GM12878 (cell line): ENCODE data around the gene CA5A. TPM values are rescaled to one million over a fixed set of nuclear protein-coding genes. Genes with fewer than 3 reads are reported as not detected.

Experiments
- ATAC-seq: fragments of 200-7000 bp; cut with Tn5 transposase; 3 replicates; pipeline ENCODE4 v1.9.1; 2020; ENCODE audit warnings: mild to moderate bottlenecking, moderate library complexity
- BruUV-seq: library from RNA; stranded (reverse); fragments of 400-500 nt; replicated peaks from 2 replicates; lab custom pipeline; 2021; lab: Mats Ljungman, UMichigan
- CTCF ChIA-PET: fragments of 300-600 bp; sonication (Branson Sonifier 250); formaldehyde crosslinking; extraction: SDS; loops from one replicate; lab custom pipeline; 2021; ENCODE audit warnings: inconsistent platforms; lab: Yijun Ruan, JAX
- POLR2A ChIA-PET: fragments of 350-600 bp; formaldehyde crosslinking; extraction: SDS; loops from one replicate; lab custom pipeline; 2021; ENCODE audit warnings: inconsistent platforms; lab: Charles Lee
- RAD21 ChIA-PET: fragments of 300-600 bp; sonication (Branson Sonifier 250); formaldehyde crosslinking; loops from one replicate; lab custom pipeline; 2023; ENCODE audit warnings: antibody characterized with exemption; ENCODE audit not compliant: unreplicated experiment; lab: Charles Lee
- SMC1A ChIA-PET: fragments of 300-600 bp; sonication (Branson Sonifier 250); formaldehyde crosslinking; loops from one replicate; lab custom pipeline; 2023; ENCODE audit not compliant: unreplicated experiment, uncharacterized antibody; lab: Charles Lee
- DNase-seq: peaks from one replicate; pipeline ENCODE4 v3.0.0-alpha.2; 2011; ENCODE audit warnings: low read depth, low spot score
- FAIRE-seq: peaks from 3 replicates; lab custom pipeline; 2011; peaks lifted over from hg19 to GRCh38; lab: Jason Lieb, UNC
- H2AFZ ChIP-seq: 2 replicates; pipeline ENCODE4 v1.6.0; 2011; ENCODE audit warnings: low read depth, low read length, control low read depth; ENCODE audit not compliant: control insufficient read depth
- H3K27ac ChIP-seq: 2 replicates; pipeline ENCODE4 v1.5.1; 2011; ENCODE audit warnings: control low read depth; ENCODE audit not compliant: control insufficient read depth, insufficient read depth
- H3K27me3 ChIP-seq, 2 experiments: replicated peaks in 1 of 2; 2 replicates each; pipeline versions ENCODE4 v1.6.0 to v1.6.1; 2011; ENCODE audit warnings: low read length in 1 of 2; ENCODE audit not compliant: control insufficient read depth in 2 of 2, insufficient read depth in 2 of 2
- H3K36me3 ChIP-seq, 2 experiments: 2 replicates each; pipeline ENCODE4 v1.5.1; 2011; ENCODE audit warnings: low read length in 1 of 2; ENCODE audit not compliant: control insufficient read depth in 2 of 2, insufficient read depth in 2 of 2
- H3K4me1 ChIP-seq: 2 replicates; pipeline ENCODE4 v1.6.1; 2011; ENCODE audit warnings: mild to moderate bottlenecking, low read length, moderate library complexity, mixed read lengths; ENCODE audit not compliant: control insufficient read depth, insufficient read depth
- H3K4me2 ChIP-seq: 2 replicates; pipeline ENCODE4 v1.6.0; 2011; ENCODE audit warnings: control low read depth; ENCODE audit not compliant: control insufficient read depth, insufficient read depth
- H3K4me3 ChIP-seq: fragments of 200-600 bp; sonication (generic); 2 replicates; pipeline ENCODE4 v1.5.1; 2016
- H3K79me2 ChIP-seq: 2 replicates; pipeline ENCODE4 v1.6.0; 2011; ENCODE audit warnings: low read length; ENCODE audit not compliant: control insufficient read depth, insufficient read depth
- H3K9ac ChIP-seq: 2 replicates; pipeline ENCODE4 v1.8.0; 2011; ENCODE audit warnings: low read length, control low read depth, mixed read lengths; ENCODE audit not compliant: control insufficient read depth, insufficient read depth
- H3K9me3 ChIP-seq: replicated peaks from 3 replicates; pipeline ENCODE4 v1.5.1; 2011; ENCODE audit warnings: mild to moderate bottlenecking, low read length; ENCODE audit not compliant: control insufficient read depth, insufficient read depth
- H4K20me1 ChIP-seq: 2 replicates; pipeline ENCODE4 v1.6.0; 2011; ENCODE audit not compliant: control insufficient read depth, insufficient read depth
- BMI1 ChIP-seq: fragments of 450-650 bp; IDR thresholded peaks from 2 replicates; pipeline ENCODE4 v1.6.1; 2016; ENCODE audit warnings: mild to moderate bottlenecking, moderate library complexity, borderline replicate concordance
- EZH2 ChIP-seq: IDR thresholded peaks from 2 replicates; pipeline ENCODE4 v1.6.1; 2012; ENCODE audit warnings: low read depth, mild to moderate bottlenecking, control low read depth, inconsistent platforms, low read length, borderline replicate concordance; ENCODE audit not compliant: control insufficient read depth
- IKZF1 ChIP-seq: fragments of 450-650 bp; conservative IDR thresholded peaks from 2 replicates; pipeline ENCODE4 v1.6.1; 2017; ENCODE audit warnings: antibody characterized with exemption, mild to moderate bottlenecking
- IRF4 ChIP-seq: IDR thresholded peaks from 2 replicates; pipeline ENCODE4 v1.6.1; 2011; ENCODE audit warnings: low read depth, low read length
- KLF5 ChIP-seq: fragments of 450-650 bp; IDR thresholded peaks from 2 replicates; pipeline ENCODE4 v1.6.1; 2014; ENCODE audit warnings: mild to moderate bottlenecking; ENCODE audit not compliant: partially characterized antibody
- NFIC ChIP-seq: IDR thresholded peaks from 2 replicates; pipeline ENCODE4 v1.6.1; 2012; ENCODE audit warnings: low read depth, mild to moderate bottlenecking, inconsistent platforms, low read length, moderate library complexity
- NFXL1 ChIP-seq: fragments of 450-650 bp; IDR thresholded peaks from 2 replicates; pipeline ENCODE4 v1.6.1; 2017; ENCODE audit warnings: antibody characterized with exemption, mild to moderate bottlenecking, borderline replicate concordance
- POLR2AphosphoS2 ChIP-seq: IDR thresholded peaks from 2 replicates; pipeline ENCODE4 v1.6.1; 2011; ENCODE audit warnings: low read depth, mild to moderate bottlenecking, low read length, improper control_type of control experiment, moderate library complexity
- TCF7 ChIP-seq: IDR thresholded peaks from 2 replicates; pipeline ENCODE4 v1.6.1; 2014; ENCODE audit warnings: antibody characterized with exemption, borderline replicate concordance
- WRNIP1 ChIP-seq: IDR thresholded peaks from 2 replicates; pipeline ENCODE4 v1.6.1; 2011; ENCODE audit warnings: low read depth, low read length, improper control_type of control experiment, borderline replicate concordance
- YBX1 ChIP-seq: fragments of 450-650 bp; IDR thresholded peaks from 2 replicates; pipeline ENCODE4 v1.6.1; 2016; ENCODE audit warnings: antibody characterized with exemption
- ZSCAN29 ChIP-seq: fragments of 450-650 bp; IDR thresholded peaks from 2 replicates; pipeline ENCODE4 v1.6.1; 2017; ENCODE audit warnings: mild to moderate bottlenecking, moderate library complexity
- WGBS: methylation state at CpG from one replicate; pipeline ENCODE4 v1.1.6; 2016; ENCODE audit warnings: low lambda C conversion rate; ENCODE audit not compliant: insufficient replicate concordance, insufficient coverage; ENCODE audit errors: missing lambda C conversion rate; 5-methylcytosine and 5-hydroxymethylcytosine counted together
- in situ Hi-C: fragments of 300-500 bp; cut with MboI; formaldehyde crosslinking; loops from 9 replicates; pipeline ENCODE4 v1.14.3; 2018; ENCODE audit warnings: mixed read lengths
- intact Hi-C: fragments of 100-400 bp; cut with micrococcal nuclease; formaldehyde crosslinking; loops from one replicate; pipeline ENCODE4 v1.14.2; 2022; ENCODE audit not compliant: unreplicated experiment
- polyA plus RNA-seq, 11 experiments: library from polyadenylated mRNA; depleted of rRNA in 4 of 11; unstranded in 6 of 11; stranded (reverse) in 5 of 11; fragments of >200 nt; fragmentation: Nextera tagmentation in 4 of 11; fragmentation: Illumina TruSeq in 1 of 11; extraction: Ambion mirVana in 4 of 11; extraction: Trizol in 1 of 11; gene quantifications; 1 replicate in 1 of 11; 2 replicates in 10 of 11; pipeline versions ENCODE4 v1.2.1 to v1.2.3, GENCODE V29; 2011 to 2016; ENCODE audit warnings: inconsistent platforms in 2 of 11, missing spikeins in 2 of 11, low read depth in 1 of 11
- total RNA-seq, 4 experiments: library from RNA; depleted of rRNA in 3 of 4; stranded (reverse); fragments of >200 nt in 3 of 4; fragmentation: Illumina TruSeq in 1 of 4; extraction: Trizol in 1 of 4; gene quantifications; 2 replicates each; pipeline versions ENCODE4 v1.2.1 to v1.2.3, GENCODE V29; 2013 to 2021
- TF ChIP-seq, protein P1 (sequence below): fragments of 450-650 bp; formaldehyde crosslinking; IDR thresholded peaks from 2 replicates; pipeline ENCODE4 v1.5.0; 2022; ENCODE audit warnings: mild to moderate bottlenecking, missing genetic modification characterization
- TF ChIP-seq, protein P2 (sequence below): IDR thresholded peaks from 2 replicates; pipeline ENCODE4 v1.6.1; 2012; ENCODE audit warnings: mild to moderate bottlenecking, low read depth, low read length
- TF ChIP-seq, protein P3 (sequence below): fragments of 450-650 bp; IDR thresholded peaks from 2 replicates; pipeline ENCODE4 v1.6.1; 2017; ENCODE audit warnings: mild to moderate bottlenecking, low read depth, inconsistent platforms; ENCODE audit not compliant: poor library complexity, severe bottlenecking

Gene CA5A
- total and polyA plus RNA-seq, 10 of the 15 experiments (the other 5 are each of a cell fraction or from before 2014, with no cell fraction given) = not detected

DNA sequence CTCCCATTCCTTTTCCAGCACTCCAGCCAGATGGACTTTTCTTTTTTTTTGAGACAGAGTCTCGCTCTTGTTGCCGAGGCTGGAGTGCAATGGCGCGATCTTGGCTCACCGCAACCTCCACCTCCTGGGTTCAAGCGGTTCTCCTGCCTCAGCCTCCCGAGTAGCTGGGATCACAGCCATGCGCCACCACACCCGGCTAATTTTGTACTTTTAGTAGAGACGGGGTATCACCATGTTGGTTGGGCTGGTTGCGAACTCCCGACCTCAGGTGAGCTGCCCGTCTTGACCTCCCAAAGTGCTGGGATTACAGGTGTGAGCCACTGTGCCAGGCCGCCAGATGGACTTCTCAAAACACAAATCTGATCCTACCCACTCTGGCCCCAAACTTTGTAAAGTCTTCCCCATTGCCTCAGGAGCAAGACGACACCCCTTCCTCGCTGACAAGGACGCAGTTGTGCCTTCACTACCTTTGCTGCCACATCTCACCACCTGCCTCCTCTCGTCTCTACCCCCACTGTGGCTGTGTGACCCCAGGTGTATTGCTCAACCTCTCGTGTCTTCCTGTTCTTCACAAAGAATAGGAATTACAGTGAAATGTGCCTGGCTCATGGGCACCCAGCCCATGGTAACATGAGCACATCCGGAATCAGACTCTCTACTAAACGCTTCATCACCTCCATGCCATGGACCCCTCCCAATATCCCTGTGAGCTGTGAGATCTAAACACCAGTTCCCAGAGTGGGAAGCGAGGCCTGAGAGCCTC is 11.2 kb upstream of the CA5A start:
- Histone ChIP-seq H3K9me3 (no peaks in the 10 kb centered on the region), H3K4me3 (no peak overlapping the region), H3K27ac (no peak overlapping the region), H3K27me3 (no peaks in the 10 kb centered on the region), H3K4me2 (no peak overlapping the region), H3K79me2 (peaks cover 10% of the 10 kb centered on the region), H3K9ac (no peak overlapping the region), H3K4me1 (peaks cover 8% of the 10 kb centered on the region; the same call in 1 of the 2 replicates), H2AFZ (peak overlapping the region; percentile 69), H3K36me3 (no peaks in the 10 kb centered on the region), H4K20me1 (no peaks in the 10 kb centered on the region)
- BruUV-seq = no TSS peak
- FAIRE-seq (no peak), ATAC-seq (no peak), DNase-seq (no peak)
- CTCF ChIA-PET = no interaction called here
- intact Hi-C loops (no loop called here), in situ Hi-C loops (no loop called here)
- POLR2A ChIA-PET = interaction anchor here (0.6 kb wide), 1 partner anchor 15 kb away, joined by 3 read pairs; no protein-coding TSS in a partner anchor
- RAD21 ChIA-PET = no interaction called here
- SMC1A ChIA-PET = no interaction called here
- 80% methylated on average over 22 of the region's 22 CpGs for WGBS
- no peak for TF ChIP-seq ZSCAN29
- TF ChIP-seq POLR2AphosphoS2 = no peak
- TF ChIP-seq BMI1 = no peak
- no peak for TF ChIP-seq IKZF1
- no peak for TF ChIP-seq NFIC
- TF ChIP-seq, protein P1, sequence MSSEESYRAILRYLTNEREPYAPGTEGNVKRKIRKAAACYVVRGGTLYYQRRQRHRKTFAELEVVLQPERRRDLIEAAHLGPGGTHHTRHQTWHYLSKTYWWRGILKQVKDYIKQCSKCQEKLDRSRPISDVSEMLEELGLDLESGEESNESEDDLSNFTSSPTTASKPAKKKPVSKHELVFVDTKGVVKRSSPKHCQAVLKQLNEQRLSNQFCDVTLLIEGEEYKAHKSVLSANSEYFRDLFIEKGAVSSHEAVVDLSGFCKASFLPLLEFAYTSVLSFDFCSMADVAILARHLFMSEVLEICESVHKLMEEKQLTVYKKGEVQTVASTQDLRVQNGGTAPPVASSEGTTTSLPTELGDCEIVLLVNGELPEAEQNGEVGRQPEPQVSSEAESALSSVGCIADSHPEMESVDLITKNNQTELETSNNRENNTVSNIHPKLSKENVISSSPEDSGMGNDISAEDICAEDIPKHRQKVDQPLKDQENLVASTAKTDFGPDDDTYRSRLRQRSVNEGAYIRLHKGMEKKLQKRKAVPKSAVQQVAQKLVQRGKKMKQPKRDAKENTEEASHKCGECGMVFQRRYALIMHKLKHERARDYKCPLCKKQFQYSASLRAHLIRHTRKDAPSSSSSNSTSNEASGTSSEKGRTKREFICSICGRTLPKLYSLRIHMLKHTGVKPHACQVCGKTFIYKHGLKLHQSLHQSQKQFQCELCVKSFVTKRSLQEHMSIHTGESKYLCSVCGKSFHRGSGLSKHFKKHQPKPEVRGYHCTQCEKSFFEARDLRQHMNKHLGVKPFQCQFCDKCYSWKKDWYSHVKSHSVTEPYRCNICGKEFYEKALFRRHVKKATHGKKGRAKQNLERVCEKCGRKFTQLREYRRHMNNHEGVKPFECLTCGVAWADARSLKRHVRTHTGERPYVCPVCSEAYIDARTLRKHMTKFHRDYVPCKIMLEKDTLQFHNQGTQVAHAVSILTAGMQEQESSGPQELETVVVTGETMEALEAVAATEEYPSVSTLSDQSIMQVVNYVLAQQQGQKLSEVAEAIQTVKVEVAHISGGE (CRISPR knock-in tag) = no peak
- TF ChIP-seq EZH2 = no peak
- no peak for TF ChIP-seq YBX1
- TF ChIP-seq WRNIP1 = no peak
- TF ChIP-seq IRF4 = no peak
- TF ChIP-seq TCF7 = no peak
- TF ChIP-seq KLF5 = no peak
- TF ChIP-seq, protein P2, sequence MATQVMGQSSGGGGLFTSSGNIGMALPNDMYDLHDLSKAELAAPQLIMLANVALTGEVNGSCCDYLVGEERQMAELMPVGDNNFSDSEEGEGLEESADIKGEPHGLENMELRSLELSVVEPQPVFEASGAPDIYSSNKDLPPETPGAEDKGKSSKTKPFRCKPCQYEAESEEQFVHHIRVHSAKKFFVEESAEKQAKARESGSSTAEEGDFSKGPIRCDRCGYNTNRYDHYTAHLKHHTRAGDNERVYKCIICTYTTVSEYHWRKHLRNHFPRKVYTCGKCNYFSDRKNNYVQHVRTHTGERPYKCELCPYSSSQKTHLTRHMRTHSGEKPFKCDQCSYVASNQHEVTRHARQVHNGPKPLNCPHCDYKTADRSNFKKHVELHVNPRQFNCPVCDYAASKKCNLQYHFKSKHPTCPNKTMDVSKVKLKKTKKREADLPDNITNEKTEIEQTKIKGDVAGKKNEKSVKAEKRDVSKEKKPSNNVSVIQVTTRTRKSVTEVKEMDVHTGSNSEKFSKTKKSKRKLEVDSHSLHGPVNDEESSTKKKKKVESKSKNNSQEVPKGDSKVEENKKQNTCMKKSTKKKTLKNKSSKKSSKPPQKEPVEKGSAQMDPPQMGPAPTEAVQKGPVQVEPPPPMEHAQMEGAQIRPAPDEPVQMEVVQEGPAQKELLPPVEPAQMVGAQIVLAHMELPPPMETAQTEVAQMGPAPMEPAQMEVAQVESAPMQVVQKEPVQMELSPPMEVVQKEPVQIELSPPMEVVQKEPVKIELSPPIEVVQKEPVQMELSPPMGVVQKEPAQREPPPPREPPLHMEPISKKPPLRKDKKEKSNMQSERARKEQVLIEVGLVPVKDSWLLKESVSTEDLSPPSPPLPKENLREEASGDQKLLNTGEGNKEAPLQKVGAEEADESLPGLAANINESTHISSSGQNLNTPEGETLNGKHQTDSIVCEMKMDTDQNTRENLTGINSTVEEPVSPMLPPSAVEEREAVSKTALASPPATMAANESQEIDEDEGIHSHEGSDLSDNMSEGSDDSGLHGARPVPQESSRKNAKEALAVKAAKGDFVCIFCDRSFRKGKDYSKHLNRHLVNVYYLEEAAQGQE = no peak
- TF ChIP-seq, protein P3, sequence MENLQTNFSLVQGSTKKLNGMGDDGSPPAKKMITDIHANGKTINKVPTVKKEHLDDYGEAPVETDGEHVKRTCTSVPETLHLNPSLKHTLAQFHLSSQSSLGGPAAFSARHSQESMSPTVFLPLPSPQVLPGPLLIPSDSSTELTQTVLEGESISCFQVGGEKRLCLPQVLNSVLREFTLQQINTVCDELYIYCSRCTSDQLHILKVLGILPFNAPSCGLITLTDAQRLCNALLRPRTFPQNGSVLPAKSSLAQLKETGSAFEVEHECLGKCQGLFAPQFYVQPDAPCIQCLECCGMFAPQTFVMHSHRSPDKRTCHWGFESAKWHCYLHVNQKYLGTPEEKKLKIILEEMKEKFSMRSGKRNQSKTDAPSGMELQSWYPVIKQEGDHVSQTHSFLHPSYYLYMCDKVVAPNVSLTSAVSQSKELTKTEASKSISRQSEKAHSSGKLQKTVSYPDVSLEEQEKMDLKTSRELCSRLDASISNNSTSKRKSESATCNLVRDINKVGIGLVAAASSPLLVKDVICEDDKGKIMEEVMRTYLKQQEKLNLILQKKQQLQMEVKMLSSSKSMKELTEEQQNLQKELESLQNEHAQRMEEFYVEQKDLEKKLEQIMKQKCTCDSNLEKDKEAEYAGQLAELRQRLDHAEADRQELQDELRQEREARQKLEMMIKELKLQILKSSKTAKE = no peak
- no peak for TF ChIP-seq NFXL1
